Mucosa of descending colon (tissue), 3 donors: ENCODE measurements around the gene VRK1. TPM values are rescaled to one million over a fixed set of nuclear protein-coding genes. Genes with fewer than 3 reads are reported as not detected.

Experiments used
- ATAC-seq: fragments of 200-7000 bp; cut with Tn5 transposase; one replicate; pipeline ENCODE4 v1.9.1; 2020; ENCODE audit warnings: mild to moderate bottlenecking, moderate library complexity
- DNase-seq, 3 donors: peaks; one replicate each; pipeline ENCODE4 v3.0.0-alpha.2; 2020
- H3K36me3 ChIP-seq: fragments of 200-600 bp; one replicate; pipeline ENCODE4 v1.8.0; 2021; ENCODE audit warnings: low read depth, mild to moderate bottlenecking
- H3K4me1 ChIP-seq: fragments of 200-600 bp; one replicate; pipeline ENCODE4 v1.8.0; 2021; ENCODE audit warnings: low read depth, mild to moderate bottlenecking
- H3K4me3 ChIP-seq: fragments of 200-600 bp; one replicate; pipeline ENCODE4 v1.8.0; 2021; ENCODE audit warnings: mild to moderate bottlenecking
- H3K9me3 ChIP-seq: fragments of 200-600 bp; one replicate; pipeline ENCODE4 v1.8.0; 2021; ENCODE audit warnings: mild to moderate bottlenecking
- CTCF ChIP-seq: fragments of 200-600 bp; IDR thresholded peaks from one replicate; pipeline ENCODE4 v1.8.0; 2022; ENCODE audit warnings: antibody characterized with exemption, mild to moderate bottlenecking
- intact Hi-C, 2 donors: fragments of 100-400 bp; cut with DNase I in 1 of 2; cut with micrococcal nuclease in 1 of 2; formaldehyde crosslinking; loops; one replicate each; pipeline versions ENCODE4 v1.11.0 to v1.11.1; 2022; cut with DNase I, micrococcal nuclease
- total RNA-seq, 3 donors: library from RNA; stranded (reverse); fragmentation: NEBNext Ultra II Directional in 2 of 3; extraction: Animal tissue kit (Norgen Biotek cat#: 25700) in 2 of 3; gene quantifications; one replicate each; pipeline versions ENCODE4 v1.2.1 to v1.2.4, GENCODE V29; 2021 to 2023
- donor health status: DM: no; HTN: no; CAD: no; lungs with moderate emphysema.
- donor health status: DM: no; HTN: no; CAD: no.
- donor health status: DM: no; HTN: yes; CAD: no.

Gene VRK1
- total RNA-seq, 3 donors from 2014 or later: 15.3 to 19.8 (median 19.4) TPM

DNA sequence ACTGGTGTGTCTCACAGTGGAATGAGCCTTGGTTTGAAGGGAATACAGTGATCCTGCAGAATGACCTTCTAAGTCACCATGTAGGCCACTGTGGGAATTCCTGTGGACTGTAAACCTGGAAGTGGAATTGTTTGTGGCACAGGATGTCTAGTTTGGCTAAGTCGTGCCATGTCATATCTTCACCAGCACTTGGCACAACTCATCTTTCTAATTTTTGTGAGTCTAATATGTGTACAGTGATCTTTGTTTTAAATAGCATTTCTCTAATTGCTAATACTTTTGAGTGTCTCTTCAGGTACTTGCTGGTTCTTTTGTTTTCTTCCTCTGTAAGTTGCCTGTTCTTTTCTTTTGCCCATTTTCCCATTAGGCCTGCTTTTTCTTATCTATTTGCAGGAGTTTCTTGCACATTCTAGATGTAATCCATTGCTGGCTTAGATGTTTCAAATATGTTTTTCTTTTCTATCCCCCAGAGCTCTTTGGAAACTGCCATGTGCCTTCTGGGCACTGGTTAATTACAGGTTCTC is 112.7 kb downstream of the VRK1 start:
- Histone ChIP-seq H3K4me1 (no peaks in the 10 kb centered on the region), H3K4me3 (no peak overlapping the region), H3K9me3 (peaks cover 12% of the 10 kb centered on the region), H3K36me3 (no peaks in the 10 kb centered on the region)
- ATAC-seq (no peak), DNase-seq (no peak)
- intact Hi-C loops: no loop called here
- no peak for TF ChIP-seq CTCF

GRCh38 chr14:96911499-96912149 is 114.4 kb downstream of the VRK1 start:
- intact Hi-C loops: no loop called here
- no peaks in the 10 kb centered on the region for H3K4me1 ChIP-seq
- no peaks in the 10 kb centered on the region for H3K36me3 ChIP-seq
- no peak overlapping the region for H3K4me3 ChIP-seq
- no peak for TF ChIP-seq CTCF
- no peak for DNase-seq
- H3K9me3 ChIP-seq: peaks cover 12% of the 10 kb centered on the region
- no peak for ATAC-seq

DNA sequence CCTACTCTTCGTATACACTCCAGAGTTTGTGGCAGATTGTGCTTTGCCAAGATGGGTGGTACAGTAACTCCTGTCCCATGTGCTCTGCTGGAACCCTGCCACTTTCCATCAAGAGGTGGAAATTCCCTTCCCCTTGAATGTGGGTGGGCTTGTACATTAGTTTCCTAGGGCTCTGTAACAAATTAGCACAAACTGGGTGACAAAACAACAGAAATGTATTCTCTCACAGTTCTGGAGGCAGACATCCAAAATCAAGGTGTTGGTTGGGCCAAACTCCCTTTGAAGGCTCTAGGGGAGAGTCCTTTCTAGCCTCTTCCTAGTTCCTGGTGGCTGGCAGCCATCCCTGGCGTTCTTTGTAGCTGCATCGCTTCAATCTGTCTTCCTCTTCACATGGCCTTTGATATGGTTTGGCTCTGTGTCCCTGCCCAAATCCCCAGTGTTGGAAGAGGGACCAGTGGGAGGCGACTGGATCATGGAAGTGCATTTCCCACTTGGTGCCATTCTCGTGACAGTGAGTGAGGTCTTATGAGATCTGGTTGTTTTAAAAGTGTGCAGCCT is 117.5 kb downstream of the VRK1 start:
- intact Hi-C loops: no loop called here
- DNase-seq (no peak), ATAC-seq (no peak)
- no peak overlapping the region for H3K4me3 ChIP-seq
- no peaks in the 10 kb centered on the region for H3K4me1 ChIP-seq
- no peak for TF ChIP-seq CTCF
- peaks cover 5% of the 10 kb centered on the region for H3K9me3 ChIP-seq
- no peaks in the 10 kb centered on the region for H3K36me3 ChIP-seq

- no peak for TF ChIP-seq CTCF
- Histone ChIP-seq H3K9me3 (no peaks in the 10 kb centered on the region), H3K36me3 (no peaks in the 10 kb centered on the region), H3K4me3 (no peak overlapping the region), H3K4me1 (no peaks in the 10 kb centered on the region)
- DNase-seq (no peak), ATAC-seq (no peak)
- intact Hi-C loops: no loop called here
Measured at GRCh38 chr14:96915478-96915877, 118.3 kb downstream of the VRK1 start.

GRCh38 chr14:96916751-96917150 is 119.6 kb downstream of the VRK1 start:
- intact Hi-C loops: no loop called here

More at GRCh38 chr14:96916751-96917150, 119.6 kb downstream of the VRK1 start:
- ATAC-seq: no peak
- DNase-seq: no peak
- no peak for TF ChIP-seq CTCF
- no peaks in the 10 kb centered on the region for H3K36me3 ChIP-seq
- H3K4me3 ChIP-seq: no peak overlapping the region
- no peaks in the 10 kb centered on the region for H3K9me3 ChIP-seq
- H3K4me1 ChIP-seq: no peaks in the 10 kb centered on the region
